ENCODE data around the gene SFXN3.

The SFXN3 gene

GRCh38 chr10:101031128-101031795 is at the start of gene SFXN3, which contains the start of gene PDZD7:
Gene SFXN3 (plus strand): TSS chr10:101031234. CDS start chr10:101034695, 3,461 bp downstream.
Gene PDZD7 (minus strand): TSS chr10:101031129. CDS start chr10:101030219, 910 bp downstream.
- TF ChIP-seq CTCF (IDR thresholded peaks at IDR 0.05; ENCODE audit: extremely low read depth, missing control alignments), result no peak
- peak; percentile 97 for DNase-seq (ENCODE audit: low spot score)

GRCh38 chr10:100982916-100983830 is 47.9 kb upstream of the SFXN3 start:
- no peak for TF ChIP-seq CTCF (IDR thresholded peaks at IDR 0.05; ENCODE audit: extremely low read depth, missing control alignments)
- DNase-seq (ENCODE audit: low spot score), result no peak

- DNase-seq (ENCODE audit: low spot score), result no peak
- TF ChIP-seq CTCF (IDR thresholded peaks at IDR 0.05; ENCODE audit: extremely low read depth, missing control alignments), result no peak
These were observed 47.0 kb upstream of the SFXN3 start for GRCh38 chr10:100983868-100984671.

GRCh38 chr10:100984672-100985177 is 46.3 kb upstream of the SFXN3 start:
- no peak for DNase-seq (ENCODE audit: low spot score)
- no peak for TF ChIP-seq CTCF (IDR thresholded peaks at IDR 0.05; ENCODE audit: extremely low read depth, missing control alignments)

GRCh38 chr10:100985336-100985735 is 45.7 kb upstream of the SFXN3 start:
- no peak for DNase-seq (ENCODE audit: low spot score)
- TF ChIP-seq CTCF (IDR thresholded peaks at IDR 0.05; ENCODE audit: extremely low read depth, missing control alignments), result no peak

GRCh38 chr10:100986623-100986951 is 44.4 kb upstream of the SFXN3 start:
- DNase-seq (ENCODE audit: low spot score), result no peak
- TF ChIP-seq CTCF (IDR thresholded peaks at IDR 0.05; ENCODE audit: extremely low read depth, missing control alignments), result no peak
